Activated CD4-positive, alpha-beta memory T cell treated with anti-CD3 and anti-CD28 coated beads, Interleukin-2, amount 10 ng/mL, durations not matched to agents 7 days and 5 days (primary cell): Measurements from ENCODE around the gene NKD1. TPM values are rescaled to one million over a fixed set of nuclear protein-coding genes. Genes with fewer than 3 reads are reported as not detected.
A peak's percentile ranks its signal among the peaks of the same experiment; 100 is the strongest.
"Not testable (repeated sequence)": the region's sequence is repeated elsewhere in the genome, so short reads cannot be mapped to it uniquely, and the experiment has no call there.

ENCODE experiments used
- CTCF ChIA-PET: fragments of 350-600 bp; sonication (Branson Sonifier 250); formaldehyde crosslinking; loops from one replicate; lab custom pipeline; 2021; ENCODE audit warnings: antibody characterized with exemption, inconsistent platforms; lab: Charles Lee
- POLR2A ChIA-PET: fragments of 350-600 bp; sonication (Branson Sonifier 250); formaldehyde crosslinking; loops from one replicate; lab custom pipeline; 2021; ENCODE audit warnings: antibody characterized with exemption; lab: Charles Lee
- DNase-seq: peaks from one replicate; pipeline ENCODE4 v3.0.0-alpha.2; 2020
- H3K27ac Mint-ChIP-seq: one replicate; pipeline ENCODE4 v1.8.0; 2021; ENCODE audit warnings: mild to moderate bottlenecking, mixed read lengths
- H3K27me3 Mint-ChIP-seq: one replicate; pipeline ENCODE4 v1.8.0; 2021; ENCODE audit warnings: mixed read lengths
- H3K36me3 Mint-ChIP-seq: one replicate; pipeline ENCODE4 v1.8.0; 2021; ENCODE audit warnings: low read depth, mixed read lengths
- H3K4me1 Mint-ChIP-seq: one replicate; pipeline ENCODE4 v1.8.0; 2021; ENCODE audit warnings: mixed read lengths
- H3K4me3 Mint-ChIP-seq: one replicate; pipeline ENCODE4 v1.8.0; 2021; ENCODE audit warnings: mild to moderate bottlenecking, mixed read lengths
- H3K9me3 Mint-ChIP-seq: one replicate; pipeline ENCODE4 v1.8.0; 2021; ENCODE audit warnings: mixed read lengths
- total RNA-seq, 2 experiments: library from RNA; stranded (reverse); gene quantifications; one replicate each; pipeline ENCODE4 v1.2.3, GENCODE V29; 2021

The NKD1 gene, protein sequence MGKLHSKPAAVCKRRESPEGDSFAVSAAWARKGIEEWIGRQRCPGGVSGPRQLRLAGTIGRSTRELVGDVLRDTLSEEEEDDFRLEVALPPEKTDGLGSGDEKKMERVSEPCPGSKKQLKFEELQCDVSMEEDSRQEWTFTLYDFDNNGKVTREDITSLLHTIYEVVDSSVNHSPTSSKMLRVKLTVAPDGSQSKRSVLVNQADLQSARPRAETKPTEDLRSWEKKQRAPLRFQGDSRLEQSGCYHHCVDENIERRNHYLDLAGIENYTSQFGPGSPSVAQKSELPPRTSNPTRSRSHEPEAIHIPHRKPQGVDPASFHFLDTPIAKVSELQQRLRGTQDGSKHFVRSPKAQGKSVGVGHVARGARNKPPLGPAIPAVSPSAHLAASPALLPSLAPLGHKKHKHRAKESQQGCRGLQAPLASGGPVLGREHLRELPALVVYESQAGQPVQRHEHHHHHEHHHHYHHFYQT
- total RNA-seq: 1 to 10 TPM in 1 of 2 experiments, under 1 TPM in 1; 0.95 to 1.9 TPM

GRCh38 chr16:50548125-50548908, at the start of gene NKD1:
TSS of gene NKD1 (plus strand) at chr16:50548396. CDS start at chr16:50548554, 158 bp downstream.
- H3K27me3 Mint-ChIP-seq: peaks cover 47% of the 10 kb centered on the region
- peak within 1 kb of the TSS; percentile 48 for H3K27ac Mint-ChIP-seq
- peak; percentile 74 for DNase-seq
- peaks cover 9% of the 10 kb centered on the region for H3K4me1 Mint-ChIP-seq
- H3K4me3 Mint-ChIP-seq: peak within 1 kb of the TSS; percentile 80
- ChIA-PET CTCF (interaction anchor here (1.2 to 1.6 kb wide), 3 partner anchors 117 to 258 kb away, joined by 4 to 9 read pairs (median 7); no protein-coding TSS in a partner anchor), POLR2A (interaction anchor here (1.7 kb wide), 1 partner anchor 197 kb away, joined by 7 read pairs; no protein-coding TSS in a partner anchor)
- H3K9me3 Mint-ChIP-seq: peaks cover 6% of the 10 kb centered on the region
- peaks cover 9% of the 10 kb centered on the region for H3K36me3 Mint-ChIP-seq

DNA sequence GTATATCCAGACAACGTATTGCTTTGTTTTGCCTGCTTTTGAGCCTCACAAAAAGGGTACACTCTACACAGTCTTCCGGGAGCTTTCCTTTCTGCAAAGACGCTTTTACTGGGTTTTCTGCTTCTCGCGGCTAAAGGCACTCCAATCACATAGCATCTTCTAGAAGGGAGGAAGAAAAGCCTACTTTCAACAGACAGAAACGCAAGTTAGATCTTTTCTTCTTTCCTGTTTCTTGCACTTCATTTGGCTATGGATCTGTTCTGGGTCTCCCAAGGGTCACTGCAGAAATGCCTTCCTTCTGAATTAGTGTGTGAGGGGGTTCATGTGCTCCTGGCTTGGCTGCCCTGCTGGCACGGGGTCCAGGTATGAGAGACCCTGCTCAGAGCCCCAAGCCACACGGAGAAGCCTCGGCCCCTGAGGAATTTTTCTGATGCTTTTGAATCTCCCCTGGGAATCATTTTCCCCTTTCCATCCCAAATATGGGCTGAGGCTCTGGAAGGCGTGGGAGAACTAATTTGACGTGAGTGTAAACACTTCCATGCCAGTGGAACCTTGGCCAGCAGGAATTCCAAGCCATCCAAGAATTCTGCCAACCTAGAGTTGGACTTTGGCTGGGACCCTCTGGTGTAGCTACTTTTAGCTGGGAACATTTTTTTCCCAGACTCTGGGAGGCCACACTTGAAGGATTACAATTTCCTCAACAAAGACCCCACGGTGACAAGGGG, 49.6 kb upstream of the NKD1 start:
- no peak overlapping the region for H3K4me3 Mint-ChIP-seq
- no peaks in the 10 kb centered on the region for H3K27me3 Mint-ChIP-seq
- CTCF ChIA-PET: no interaction called here
- no peaks in the 10 kb centered on the region for H3K4me1 Mint-ChIP-seq
- H3K36me3 Mint-ChIP-seq: no peaks in the 10 kb centered on the region
- peaks cover 2% of the 10 kb centered on the region for H3K9me3 Mint-ChIP-seq
- peak; percentile 13 for DNase-seq
- H3K27ac Mint-ChIP-seq: no peak overlapping the region
- POLR2A ChIA-PET: no interaction called here

DNA sequence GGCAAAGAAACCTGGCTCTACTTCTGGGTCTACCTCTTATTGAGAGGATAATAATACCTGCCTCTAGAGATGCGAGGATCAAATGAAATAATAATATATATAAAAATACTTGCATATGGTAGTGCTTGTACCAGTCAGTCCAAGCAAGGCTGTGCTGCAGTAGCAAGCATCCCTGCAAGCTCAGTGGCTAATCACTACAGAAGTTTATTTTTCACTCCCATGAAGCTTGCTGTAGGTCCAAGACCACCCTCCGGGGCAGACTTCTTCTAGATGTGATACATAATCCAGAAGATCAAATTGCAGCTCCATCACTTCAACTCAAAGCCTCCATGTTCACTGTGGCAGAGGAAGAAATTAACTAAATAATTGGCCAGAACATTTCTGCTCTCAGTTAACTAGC, 48.9 kb upstream of the NKD1 start:
- H3K27me3 Mint-ChIP-seq: no peaks in the 10 kb centered on the region
- no peaks in the 10 kb centered on the region for H3K4me1 Mint-ChIP-seq
- POLR2A ChIA-PET: no interaction called here
- CTCF ChIA-PET: no interaction called here
- peak; percentile 3 for DNase-seq
- H3K36me3 Mint-ChIP-seq: no peaks in the 10 kb centered on the region
- no peak overlapping the region for H3K27ac Mint-ChIP-seq
- peaks cover 2% of the 10 kb centered on the region for H3K9me3 Mint-ChIP-seq
- H3K4me3 Mint-ChIP-seq: no peak overlapping the region

DNA sequence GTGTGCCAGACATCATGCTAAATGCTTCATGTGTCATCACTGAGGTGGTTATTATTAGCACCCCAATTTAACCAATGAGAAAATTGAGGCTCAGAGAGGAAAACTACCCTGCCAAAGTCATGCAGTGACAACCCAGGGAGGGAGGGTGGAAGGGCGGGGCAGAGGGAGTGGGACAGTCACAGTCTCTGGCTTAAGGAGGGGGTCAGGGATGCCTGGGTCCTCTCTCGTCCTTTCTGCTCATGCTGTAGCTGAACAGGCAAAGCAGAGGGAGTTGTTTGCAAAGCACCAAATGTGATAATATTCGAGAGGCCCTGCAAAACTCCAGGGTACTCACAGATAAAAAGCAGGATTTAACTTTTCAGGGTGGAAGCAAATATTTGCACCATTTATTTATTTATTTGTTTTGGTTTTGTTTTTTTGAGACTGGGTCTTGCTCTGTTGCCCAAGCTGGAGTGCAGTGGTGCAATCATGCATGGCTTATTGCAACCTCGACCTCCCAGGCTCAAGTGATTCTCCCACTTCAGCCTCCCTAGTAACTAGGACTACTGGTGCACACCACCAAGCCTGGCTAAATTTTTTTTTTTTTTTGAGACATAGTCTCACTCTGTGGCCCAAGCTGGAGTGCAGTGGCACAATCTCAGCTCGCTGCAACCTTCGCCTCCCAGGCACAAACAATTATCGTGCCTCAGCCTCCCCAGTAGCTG, 47.9 kb upstream of the NKD1 start:
- DNase-seq: peak; percentile 7
- Mint-ChIP-seq H3K4me1 (no peaks in the 10 kb centered on the region), H3K27ac (no peak overlapping the region), H3K4me3 (no peak overlapping the region), H3K9me3 (peaks cover under 1% of the 10 kb centered on the region), H3K27me3 (no peaks in the 10 kb centered on the region), H3K36me3 (no peaks in the 10 kb centered on the region)
- ChIA-PET POLR2A (no interaction called here), CTCF (no interaction called here)

- H3K9me3 Mint-ChIP-seq: no peaks in the 10 kb centered on the region
- ChIA-PET POLR2A (no interaction called here), CTCF (no interaction called here)
These were observed 46.9 kb upstream of the NKD1 start for GRCh38 chr16:50501251-50501650.

GRCh38 chr16:50501986-50502615, 46.1 kb upstream of the NKD1 start:
- Mint-ChIP-seq H3K4me3 (no peak overlapping the region), H3K9me3 (no peaks in the 10 kb centered on the region), H3K4me1 (no peaks in the 10 kb centered on the region), H3K36me3 (no peaks in the 10 kb centered on the region), H3K27ac (no peak overlapping the region), H3K27me3 (no peaks in the 10 kb centered on the region)
- POLR2A ChIA-PET: no interaction called here
- CTCF ChIA-PET: no interaction called here
- DNase-seq: no peak

More at GRCh38 chr16:50501251-50501650, 46.9 kb upstream of the NKD1 start:
- no peak for DNase-seq
- no peak overlapping the region for H3K4me3 Mint-ChIP-seq
- no peaks in the 10 kb centered on the region for H3K36me3 Mint-ChIP-seq
- no peak overlapping the region for H3K27ac Mint-ChIP-seq
- H3K27me3 Mint-ChIP-seq: no peaks in the 10 kb centered on the region
- no peaks in the 10 kb centered on the region for H3K4me1 Mint-ChIP-seq

DNA sequence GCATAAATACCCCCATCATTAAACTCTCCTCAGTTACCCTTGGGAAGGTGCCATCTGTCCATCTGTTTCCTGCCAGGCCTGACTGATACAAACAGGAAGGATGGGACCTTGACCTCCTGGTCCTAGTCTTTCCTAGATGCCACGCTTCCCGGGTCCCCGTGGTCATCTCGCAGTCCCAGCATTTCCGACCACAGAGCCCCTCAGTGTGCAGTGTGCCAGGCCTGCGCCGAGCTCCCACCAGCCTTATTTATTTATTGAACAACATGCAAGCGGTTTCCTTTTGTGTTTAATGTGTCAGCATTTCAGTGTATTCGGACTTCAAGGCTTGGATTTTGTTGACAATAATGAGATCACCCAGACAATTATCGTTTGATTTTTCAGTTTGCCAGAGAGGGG, 45.6 kb upstream of the NKD1 start:
- CTCF ChIA-PET: no interaction called here
- H3K4me3 Mint-ChIP-seq: no peak overlapping the region
- no peaks in the 10 kb centered on the region for H3K9me3 Mint-ChIP-seq

GRCh38 chr16:50503868-50504531, 44.2 kb upstream of the NKD1 start:
- CTCF ChIA-PET: interaction anchor here (0.6 to 1.5 kb wide), 2 partner anchors 454 to 479 kb away, joined by 3 read pairs; partner anchors contain the start of gene CNEP1R1
- H3K9me3 Mint-ChIP-seq, H3K27ac Mint-ChIP-seq, POLR2A ChIA-PET, H3K4me1 Mint-ChIP-seq, H3K36me3 Mint-ChIP-seq, H3K27me3 Mint-ChIP-seq, H3K4me3 Mint-ChIP-seq: not testable (repeated sequence)
- peak; percentile 9 for DNase-seq

More for the DNA sequence above, 45.6 kb upstream of the NKD1 start:
- Mint-ChIP-seq H3K36me3 (no peaks in the 10 kb centered on the region), H3K27me3 (no peaks in the 10 kb centered on the region), H3K4me1 (no peaks in the 10 kb centered on the region), H3K27ac (no peak overlapping the region)
- POLR2A ChIA-PET: no interaction called here
- no peak for DNase-seq

DNA sequence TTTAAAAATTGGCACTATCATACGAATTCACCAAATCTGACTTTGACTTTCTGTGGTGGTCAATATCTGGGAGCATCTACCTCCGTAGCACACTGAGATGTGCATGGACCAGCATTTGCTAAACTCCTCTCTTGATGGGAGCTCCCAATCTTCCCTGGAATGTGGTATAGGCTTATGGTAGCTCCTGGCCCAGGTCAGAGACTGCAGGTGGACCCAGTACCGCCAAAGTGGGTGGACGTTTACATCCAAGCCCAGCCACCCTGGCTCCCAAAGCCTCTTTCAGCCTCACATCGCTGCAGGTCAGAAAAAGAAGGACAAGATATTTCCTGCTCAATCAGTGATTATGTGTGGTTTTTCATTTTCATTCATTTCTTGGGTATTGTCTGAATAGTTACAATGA, 43.1 kb upstream of the NKD1 start:
- H3K4me3 Mint-ChIP-seq: no peak overlapping the region
- no peaks in the 10 kb centered on the region for H3K36me3 Mint-ChIP-seq
- H3K27me3 Mint-ChIP-seq: no peaks in the 10 kb centered on the region
- H3K9me3 Mint-ChIP-seq: no peaks in the 10 kb centered on the region
- H3K27ac Mint-ChIP-seq: no peak overlapping the region
- DNase-seq: peak; percentile 4
- ChIA-PET CTCF (interaction anchor here (1.5 kb wide), 1 partner anchor 480 kb away, joined by 3 read pairs; the partner anchor contains the start of gene CNEP1R1), POLR2A (no interaction called here)
- no peaks in the 10 kb centered on the region for H3K4me1 Mint-ChIP-seq

- peak; percentile 14 for DNase-seq
- Mint-ChIP-seq H3K9me3 (no peaks in the 10 kb centered on the region), H3K36me3 (no peaks in the 10 kb centered on the region), H3K4me3 (no peak overlapping the region), H3K27ac (no peak overlapping the region), H3K27me3 (no peaks in the 10 kb centered on the region), H3K4me1 (no peaks in the 10 kb centered on the region)
- CTCF ChIA-PET: interaction anchor here (1.5 kb wide), 1 partner anchor 481 kb away, joined by 3 read pairs; the partner anchor contains the start of gene CNEP1R1
- POLR2A ChIA-PET: no interaction called here
These were observed 42.3 kb upstream of the NKD1 start for GRCh38 chr16:50505714-50506542.

DNA sequence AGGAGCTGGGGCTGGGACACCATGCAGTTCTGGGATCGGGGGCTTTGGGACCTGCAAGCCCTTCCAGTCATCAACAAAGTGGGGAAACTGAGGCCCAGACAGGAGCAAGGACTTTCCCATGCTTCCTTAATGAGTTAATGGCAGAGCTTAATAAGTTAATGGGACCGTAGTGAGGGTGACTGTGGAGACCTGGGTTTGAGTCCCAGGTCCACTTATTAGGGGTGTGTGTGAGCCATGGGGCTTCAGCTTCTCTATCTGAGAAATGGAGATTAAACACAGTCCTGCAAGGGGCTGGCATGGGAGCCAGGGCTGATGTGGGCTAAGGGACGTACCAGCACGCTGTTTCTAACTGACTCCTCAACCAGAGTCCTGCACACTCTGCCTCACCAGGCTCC, 41.7 kb upstream of the NKD1 start:
- CTCF ChIA-PET: no interaction called here
- no peak overlapping the region for H3K4me3 Mint-ChIP-seq
- no peaks in the 10 kb centered on the region for H3K9me3 Mint-ChIP-seq
- H3K27ac Mint-ChIP-seq: no peak overlapping the region
- no peaks in the 10 kb centered on the region for H3K36me3 Mint-ChIP-seq
- no peaks in the 10 kb centered on the region for H3K27me3 Mint-ChIP-seq
- H3K4me1 Mint-ChIP-seq: no peaks in the 10 kb centered on the region
- POLR2A ChIA-PET: no interaction called here
- no peak for DNase-seq
